COLO668 (cell line): ENCODE measurements around the gene KDM6A.
"Not testable (repeated sequence)": the region's sequence is repeated elsewhere in the genome, so short reads cannot be mapped to it uniquely, and the experiment has no call there.

Experiments
- DNase-seq: peaks from one replicate; lab custom pipeline; 2025; ENCODE audit not compliant: unreplicated experiment; lab: John Stamatoyannopoulos, UW

The KDM6A gene

DNA sequence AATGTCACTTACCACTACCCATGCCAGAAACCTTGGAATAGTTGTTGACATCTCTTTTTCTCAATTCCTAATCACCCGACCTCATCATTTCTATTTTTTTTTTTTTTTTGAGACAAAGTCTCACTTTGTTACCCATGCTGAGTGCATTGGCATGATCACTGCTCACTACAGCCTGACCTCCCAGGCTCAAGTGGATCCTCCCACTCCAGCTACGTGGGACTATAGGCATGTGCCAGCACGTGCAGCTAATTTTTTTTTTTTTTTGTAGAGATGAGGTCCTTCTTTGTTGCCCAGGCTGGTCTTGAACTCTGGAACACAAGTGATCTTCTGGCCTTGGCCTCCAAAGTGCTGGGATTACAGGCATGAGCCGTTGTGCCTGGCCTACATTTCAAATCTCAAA is 12.0 kb downstream of the KDM6A start:
- no peak for DNase-seq

DNA sequence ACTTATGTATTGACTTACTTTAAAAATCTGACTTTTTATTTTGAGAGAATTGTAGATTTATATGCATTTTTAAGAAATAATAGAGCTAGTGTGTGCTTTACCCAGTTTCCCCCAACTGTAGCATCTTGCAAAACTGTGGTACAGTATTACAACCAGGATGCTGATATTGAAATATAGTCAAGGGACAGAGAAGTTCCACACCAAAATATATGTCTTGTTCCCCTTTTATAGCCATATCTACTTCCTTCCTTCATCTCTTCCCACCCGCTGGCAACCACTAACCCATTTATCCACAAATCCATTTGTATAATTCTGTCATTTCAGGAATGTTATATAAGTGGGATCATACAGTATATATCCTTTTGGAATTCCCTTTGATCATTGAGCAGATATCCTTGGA is 16.8 kb downstream of the KDM6A start:
- DNase-seq: no peak

- no peak for DNase-seq
Observed at GRCh38 chrX:44890247-44890646, 17.3 kb downstream of the KDM6A start.

- not testable (repeated sequence) for DNase-seq
Observed at GRCh38 chrX:44890687-44891086, 17.7 kb downstream of the KDM6A start.

- DNase-seq: no peak
Observed at GRCh38 chrX:44891642-44892041, 18.7 kb downstream of the KDM6A start.

DNA sequence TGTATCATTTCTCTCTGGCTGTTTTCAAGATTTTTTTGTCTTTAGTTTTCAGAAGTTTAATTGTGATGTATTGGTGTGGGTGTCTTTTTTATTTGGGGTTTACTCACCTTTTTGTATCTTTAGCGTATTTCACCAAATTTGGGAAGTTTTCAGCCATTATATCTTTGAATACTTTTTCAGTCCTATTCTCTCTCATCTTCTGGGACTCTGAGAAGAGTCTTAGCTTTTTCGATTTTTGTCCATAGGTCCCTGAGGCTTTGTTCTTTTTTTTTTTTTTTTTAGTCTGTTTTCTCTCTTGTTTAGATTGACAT is 23.8 kb downstream of the KDM6A start:
- DNase-seq: no peak

DNA sequence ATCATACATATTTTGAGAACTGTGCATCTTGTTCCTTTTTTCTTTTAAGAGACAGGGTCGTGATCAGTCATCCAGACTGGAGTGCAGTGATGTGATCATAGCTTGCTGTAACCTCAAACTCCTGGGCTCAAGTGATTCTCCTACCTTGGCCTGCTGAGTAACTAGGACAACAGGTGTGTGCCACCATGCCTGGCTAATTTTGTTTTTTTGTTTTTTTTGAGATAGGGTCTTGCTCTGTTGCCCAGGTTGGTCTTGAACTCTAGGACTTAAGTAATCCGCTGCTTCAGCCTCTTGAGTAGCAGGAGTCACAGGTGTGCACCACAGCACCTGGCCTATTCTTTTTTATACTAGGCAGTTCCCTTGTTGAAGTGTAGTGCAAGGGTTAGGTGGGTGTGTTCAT is 24.6 kb downstream of the KDM6A start:
- no peak for DNase-seq

GRCh38 chrX:44898411-44899221 is 25.6 kb downstream of the KDM6A start:
- DNase-seq: peak; percentile 56

DNA sequence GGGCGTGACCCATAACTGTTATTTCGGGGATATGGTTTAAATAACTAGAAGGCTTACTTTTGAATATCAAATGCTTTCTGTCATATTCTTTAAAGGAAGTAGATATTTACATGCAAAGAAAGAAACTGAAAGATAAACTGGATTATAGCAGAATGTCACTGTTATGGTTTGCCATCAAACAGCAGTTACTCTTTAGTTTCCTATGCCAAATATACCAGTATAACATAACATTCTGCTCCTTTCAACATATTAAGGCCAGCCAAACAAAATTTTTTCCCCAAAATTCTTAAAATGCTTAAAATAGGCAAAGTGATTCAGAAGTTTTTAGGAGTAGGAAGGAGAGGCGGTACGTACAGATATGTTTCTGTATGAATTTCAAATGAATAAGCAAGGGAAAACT is 27.0 kb downstream of the KDM6A start:
- no peak for DNase-seq

GRCh38 chrX:44903107-44903506 is 30.1 kb downstream of the KDM6A start:
- no peak for DNase-seq

DNA sequence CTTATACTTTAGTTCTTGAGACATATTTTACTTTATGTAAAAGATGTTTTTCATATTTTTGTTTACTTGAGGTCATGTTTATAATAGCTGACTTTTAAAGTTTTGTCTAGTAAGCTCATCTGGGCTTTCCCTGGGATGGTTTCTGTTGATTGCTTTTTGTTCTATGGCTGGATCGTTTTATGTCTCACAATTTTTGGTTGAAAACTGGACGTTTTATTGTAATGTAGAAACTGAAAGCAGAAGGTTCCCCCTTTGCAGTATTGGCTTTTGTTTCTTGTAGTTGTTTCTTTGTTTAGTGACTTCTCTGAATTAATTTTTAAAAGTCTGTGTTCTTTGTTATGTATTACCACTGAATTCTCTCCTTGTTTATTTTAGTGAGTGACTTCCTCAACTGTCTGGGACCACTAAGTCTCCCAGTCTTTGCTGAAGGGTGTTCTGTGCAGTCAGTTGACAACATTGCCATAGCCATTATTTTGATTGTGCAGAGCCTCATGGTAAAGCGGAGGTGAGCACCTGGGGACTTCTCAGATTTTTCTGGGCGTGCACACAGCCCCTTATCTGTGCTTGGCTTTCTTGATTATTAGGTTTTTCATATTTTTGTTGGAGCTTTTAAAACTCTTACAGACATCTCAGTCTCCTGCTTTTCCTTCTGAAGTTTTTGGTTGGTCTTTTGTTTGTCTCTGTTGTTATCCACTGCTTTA is 31.0 kb downstream of the KDM6A start:
- DNase-seq: no peak

DNA sequence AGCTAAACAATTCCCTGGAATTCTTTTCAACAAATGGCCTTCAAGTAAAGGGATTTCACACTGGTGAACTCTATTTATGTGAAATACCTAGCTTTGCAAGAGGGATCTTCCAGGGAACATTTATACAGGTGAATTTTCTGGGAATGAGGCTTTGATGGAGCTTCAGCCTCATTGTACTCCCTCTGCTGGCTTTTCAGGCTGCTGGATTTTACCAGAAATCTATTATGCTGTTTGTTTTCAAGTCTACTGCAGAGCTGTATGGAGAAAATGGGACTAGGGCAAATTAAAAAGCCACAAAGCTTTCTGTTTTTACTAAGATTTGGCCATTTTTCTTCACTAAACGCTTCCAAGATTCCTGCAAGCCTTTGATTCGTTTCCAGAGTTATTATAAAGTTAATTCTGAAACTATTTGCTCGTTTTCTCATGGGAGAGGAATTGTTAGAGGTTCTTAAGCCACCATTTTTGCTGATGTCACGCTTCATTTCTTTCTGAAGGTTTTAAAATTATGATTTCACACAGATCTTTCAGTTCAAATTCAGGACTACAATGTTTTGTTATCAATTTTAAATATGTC is 31.6 kb downstream of the KDM6A start:
- no peak for DNase-seq

GRCh38 chrX:44906041-44906440 is 33.1 kb downstream of the KDM6A start:
- DNase-seq: no peak

- DNase-seq: no peak
Observed at GRCh38 chrX:44906542-44906941, 33.6 kb downstream of the KDM6A start.

DNA sequence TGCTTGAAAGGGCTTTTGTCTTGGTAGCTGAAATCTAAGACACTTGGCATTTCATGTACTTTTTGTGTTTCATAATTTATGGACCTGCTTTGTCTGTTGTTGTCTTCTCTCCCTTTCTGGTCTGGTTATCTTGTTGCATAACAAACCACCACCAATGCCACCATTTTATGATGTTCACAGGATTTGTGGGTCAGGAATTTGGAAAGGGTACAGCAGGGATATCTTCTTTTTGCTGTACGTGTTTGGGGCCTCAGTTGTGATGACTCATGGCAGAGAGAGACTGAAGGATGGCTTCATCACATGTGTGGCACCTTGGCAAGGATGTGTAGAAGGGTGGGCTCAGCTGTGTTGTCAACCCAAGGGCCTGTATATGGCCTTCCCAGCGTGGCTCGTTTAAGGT is 35.2 kb downstream of the KDM6A start:
- DNase-seq: no peak

- no peak for DNase-seq
Observed at GRCh38 chrX:44908827-44909226, 35.8 kb downstream of the KDM6A start.

DNA sequence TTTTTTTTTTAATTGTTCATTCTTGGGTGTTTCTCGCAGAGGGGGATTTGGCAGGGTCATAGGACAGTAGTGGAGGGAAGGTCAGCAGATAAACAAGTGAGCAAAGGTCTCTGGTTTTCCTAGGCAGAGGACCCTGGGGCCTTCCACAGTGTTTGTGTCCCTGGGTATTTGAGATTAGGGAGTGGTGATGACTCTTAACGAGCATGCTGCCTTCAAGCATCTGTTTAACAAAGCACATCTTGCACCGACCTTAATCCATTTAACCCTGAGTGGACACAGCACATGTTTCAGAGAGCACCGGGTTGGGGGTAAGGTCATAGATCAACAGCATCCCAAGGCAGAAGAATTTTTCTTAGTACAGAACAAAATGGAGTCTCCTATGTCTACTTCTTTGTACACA is 37.5 kb downstream of the KDM6A start:
- not testable (repeated sequence) for DNase-seq

- not testable (repeated sequence) for DNase-seq
Observed at GRCh38 chrX:44911074-44911600, 38.1 kb downstream of the KDM6A start.

GRCh38 chrX:44913656-44914531 is 40.9 kb downstream of the KDM6A start:
- DNase-seq: no peak

GRCh38 chrX:44914532-44915198 is 41.7 kb downstream of the KDM6A start:
- DNase-seq: no peak
